Right lobe of liver (tissue), 4 donors: ENCODE data around the gene DSCAML1.

Source experiments
- CTCF ChIP-seq, 4 donors: fragments of 200-600 bp in 3 of 4; fragments of 450-650 bp in 1 of 4; IDR thresholded peaks; one replicate each; pipeline versions ENCODE4 v1.5.1 to v1.8.0; 2016 to 2022; ENCODE audit warnings: antibody characterized with exemption in 4 of 4, mild to moderate bottlenecking in 2 of 4
- POLR2A ChIP-seq: fragments of 450-650 bp; IDR thresholded peaks from one replicate; pipeline ENCODE4 v1.6.1; 2017; ENCODE audit warnings: antibody characterized with exemption, mild to moderate bottlenecking
- donor health status: DM: no; HTN: no; CAD: no.
- donor health status: DM: no; HTN: no; CAD: no.
- donor health status: DM: no; HTN: yes; CAD: no.

- no peak for TF ChIP-seq CTCF (IDR thresholded peaks at IDR 0.05)
- no peak for TF ChIP-seq POLR2A
Observed at GRCh38 chr11:117392979-117393378, 404.0 kb downstream of the DSCAML1 start.
